Loucy (cell line): ENCODE data around the gene DLX5.

ENCODE experiments used
- H2AFZ ChIP-seq: fragments of 200-600 bp; sonication (generic); 2 replicates; pipeline ENCODE4 v1.6.0; 2016; ENCODE audit warnings: antibody characterized with exemption, mild to moderate bottlenecking, low read length, moderate library complexity
- H3F3A ChIP-seq: fragments of 200-600 bp; 2 replicates; pipeline ENCODE4 v1.6.0; 2016; ENCODE audit warnings: antibody characterized with exemption, low read depth, mild to moderate bottlenecking
- H3K27me3 ChIP-seq: fragments of 200-600 bp; sonication (generic); 2 replicates; pipeline ENCODE4 v1.6.1; 2014; ENCODE audit warnings: low read length, mild to moderate bottlenecking; ENCODE audit not compliant: insufficient read depth, poor library complexity, severe bottlenecking
- H3K36me3 ChIP-seq: fragments of 200-600 bp; sonication (generic); 2 replicates; pipeline ENCODE4 v1.6.1; 2016; ENCODE audit warnings: low read length; ENCODE audit not compliant: insufficient read depth
- H3K4me1 ChIP-seq: fragments of 200-600 bp; sonication (generic); 2 replicates; pipeline ENCODE4 v1.5.1; 2014; ENCODE audit warnings: low read length, mild to moderate bottlenecking; ENCODE audit not compliant: insufficient read depth, poor library complexity, severe bottlenecking
- H3K4me2 ChIP-seq: fragments of 200-600 bp; sonication (generic); 2 replicates; pipeline ENCODE4 v1.6.0; 2014; ENCODE audit warnings: antibody characterized with exemption, low read length, low read depth, mild to moderate bottlenecking; ENCODE audit not compliant: poor library complexity, severe bottlenecking
- H3K4me3 ChIP-seq: fragments of 200-600 bp; sonication (generic); 2 replicates; pipeline ENCODE4 v1.5.1; 2014; ENCODE audit warnings: low read length, mild to moderate bottlenecking, mixed read lengths; ENCODE audit not compliant: poor library complexity, severe bottlenecking
- H3K79me2 ChIP-seq: fragments of 200-600 bp; sonication (generic); 2 replicates; pipeline ENCODE4 v1.6.1; 2014; ENCODE audit warnings: low read length; ENCODE audit not compliant: insufficient read depth
- H3K9ac ChIP-seq: fragments of 200-600 bp; sonication (generic); 2 replicates; pipeline ENCODE4 v1.6.0; 2014; ENCODE audit warnings: mild to moderate bottlenecking, low read depth, low read length, moderate library complexity; ENCODE audit not compliant: poor library complexity, severe bottlenecking
- H3K9me2 ChIP-seq: fragments of 200-600 bp; sonication (generic); replicated peaks from 2 replicates; pipeline ENCODE4 v1.6.1; 2016; ENCODE audit warnings: low read depth, low read length, mixed read lengths
- H3K9me3 ChIP-seq: fragments of 200-600 bp; sonication (generic); 2 replicates; pipeline ENCODE4 v1.6.1; 2014; ENCODE audit warnings: mild to moderate bottlenecking, antibody characterized with exemption, low read length, low read depth; ENCODE audit not compliant: insufficient read depth
- H4K20me1 ChIP-seq: fragments of 200-600 bp; sonication (generic); 2 replicates; pipeline ENCODE4 v1.6.0; 2014; ENCODE audit warnings: antibody characterized with exemption, low read length, mild to moderate bottlenecking; ENCODE audit not compliant: insufficient read depth, poor library complexity, severe bottlenecking
- EZH2phosphoT487 ChIP-seq: fragments of 200-600 bp; IDR thresholded peaks from 2 replicates; pipeline ENCODE4 v1.6.1; 2018; ENCODE audit warnings: antibody characterized with exemption, mild to moderate bottlenecking, moderate library complexity, borderline replicate concordance
- TF ChIP-seq, protein P1 (sequence below): fragments of 200-600 bp; sonication (generic); conservative IDR thresholded peaks from 2 replicates; pipeline ENCODE4 v1.5.1; 2014; ENCODE audit warnings: mild to moderate bottlenecking, antibody characterized with exemption, low read length

DLX5 gene

GRCh38 chr7:96979551-96980276 lies 44.9 kb downstream of the DLX5 start:
- no peak overlapping the region for H3K4me3 ChIP-seq
- H3K9me2 ChIP-seq: no peaks in the 10 kb centered on the region
- TF ChIP-seq, protein P1, sequence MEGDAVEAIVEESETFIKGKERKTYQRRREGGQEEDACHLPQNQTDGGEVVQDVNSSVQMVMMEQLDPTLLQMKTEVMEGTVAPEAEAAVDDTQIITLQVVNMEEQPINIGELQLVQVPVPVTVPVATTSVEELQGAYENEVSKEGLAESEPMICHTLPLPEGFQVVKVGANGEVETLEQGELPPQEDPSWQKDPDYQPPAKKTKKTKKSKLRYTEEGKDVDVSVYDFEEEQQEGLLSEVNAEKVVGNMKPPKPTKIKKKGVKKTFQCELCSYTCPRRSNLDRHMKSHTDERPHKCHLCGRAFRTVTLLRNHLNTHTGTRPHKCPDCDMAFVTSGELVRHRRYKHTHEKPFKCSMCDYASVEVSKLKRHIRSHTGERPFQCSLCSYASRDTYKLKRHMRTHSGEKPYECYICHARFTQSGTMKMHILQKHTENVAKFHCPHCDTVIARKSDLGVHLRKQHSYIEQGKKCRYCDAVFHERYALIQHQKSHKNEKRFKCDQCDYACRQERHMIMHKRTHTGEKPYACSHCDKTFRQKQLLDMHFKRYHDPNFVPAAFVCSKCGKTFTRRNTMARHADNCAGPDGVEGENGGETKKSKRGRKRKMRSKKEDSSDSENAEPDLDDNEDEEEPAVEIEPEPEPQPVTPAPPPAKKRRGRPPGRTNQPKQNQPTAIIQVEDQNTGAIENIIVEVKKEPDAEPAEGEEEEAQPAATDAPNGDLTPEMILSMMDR: no peak
- no peak for TF ChIP-seq EZH2phosphoT487
- H3K27me3 ChIP-seq: no peaks in the 10 kb centered on the region
- H3K9me3 ChIP-seq: no peaks in the 10 kb centered on the region
- no peak overlapping the region for H2AFZ ChIP-seq
- no peak overlapping the region for H3K9ac ChIP-seq
- H3K36me3 ChIP-seq: no peaks in the 10 kb centered on the region
- H3K4me1 ChIP-seq: no peaks in the 10 kb centered on the region
- no peaks in the 10 kb centered on the region for H3K79me2 ChIP-seq
- no peak overlapping the region for H3K4me2 ChIP-seq
- no peaks in the 10 kb centered on the region for H3F3A ChIP-seq
- H4K20me1 ChIP-seq: no peaks in the 10 kb centered on the region

DNA sequence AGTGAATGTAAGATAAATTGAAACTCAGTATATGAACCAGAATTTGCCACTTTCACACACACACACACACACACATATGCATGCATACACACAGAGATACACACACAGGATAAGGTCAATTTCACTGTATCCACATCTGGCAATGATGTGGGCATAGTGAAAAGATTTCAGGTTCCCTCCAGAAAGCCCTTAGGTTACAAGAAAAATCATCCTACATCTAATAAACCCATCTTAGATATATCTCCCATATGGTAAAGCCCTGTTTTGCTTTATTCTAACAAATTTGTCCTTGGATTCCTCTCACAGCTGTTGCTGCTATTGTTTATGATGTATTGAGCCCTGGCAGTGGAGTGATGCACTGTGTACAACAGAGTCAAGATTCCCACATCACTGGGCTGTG lies 47.2 kb downstream of the DLX5 start:
- no peak overlapping the region for H3K9ac ChIP-seq
- H3K27me3 ChIP-seq: no peaks in the 10 kb centered on the region

GRCh38 chr7:96976106-96976505 lies 48.5 kb downstream of the DLX5 start:
- TF ChIP-seq, protein P1: no peak
- TF ChIP-seq EZH2phosphoT487: no peak
- H3K9me3 ChIP-seq: no peaks in the 10 kb centered on the region
- H3F3A ChIP-seq: no peaks in the 10 kb centered on the region
- no peaks in the 10 kb centered on the region for H3K27me3 ChIP-seq
- no peaks in the 10 kb centered on the region for H3K79me2 ChIP-seq
- H3K9me2 ChIP-seq: no peaks in the 10 kb centered on the region
- no peak overlapping the region for H3K9ac ChIP-seq
- H3K4me1 ChIP-seq: no peaks in the 10 kb centered on the region
- H4K20me1 ChIP-seq: no peaks in the 10 kb centered on the region
- no peak overlapping the region for H3K4me2 ChIP-seq
- no peak overlapping the region for H3K4me3 ChIP-seq
- no peaks in the 10 kb centered on the region for H3K36me3 ChIP-seq
- no peak overlapping the region for H2AFZ ChIP-seq

More for the DNA sequence above, 47.2 kb downstream of the DLX5 start:
- no peaks in the 10 kb centered on the region for H3K9me2 ChIP-seq
- no peak overlapping the region for H3K4me3 ChIP-seq
- H4K20me1 ChIP-seq: no peaks in the 10 kb centered on the region
- H3K79me2 ChIP-seq: no peaks in the 10 kb centered on the region
- no peaks in the 10 kb centered on the region for H3K4me1 ChIP-seq
- H3K36me3 ChIP-seq: no peaks in the 10 kb centered on the region
- no peak overlapping the region for H3K4me2 ChIP-seq
- TF ChIP-seq, protein P1: no peak
- TF ChIP-seq EZH2phosphoT487: no peak
- H3K9me3 ChIP-seq: no peaks in the 10 kb centered on the region
- no peak overlapping the region for H2AFZ ChIP-seq
- H3F3A ChIP-seq: no peaks in the 10 kb centered on the region
